ENCODE measurements around the gene NPY. TPM values are rescaled to one million over a fixed set of nuclear protein-coding genes. Genes with fewer than 3 reads are reported as not detected.

Gene NPY
- not detected in 5 replicates for total RNA-seq (2022; extraction: Qiagen RNA extraction; ENCODE audit: low read depth)

GRCh38 chr7:24283897-24284698 lies at the start of gene NPY:
TSS of gene NPY (plus strand) at chr7:24284190. CDS start at chr7:24285241, 1,051 bp downstream.

